Measurements from ENCODE around the gene CNOT3.
A peak's percentile ranks its signal among the peaks of the same experiment; 100 is the strongest.

The CNOT3 gene

GRCh38 chr19:54149021-54149812 is 11.7 kb downstream of the CNOT3 start:
- DNase-seq (ENCODE audit: low read depth in 1 of 2, low spot score in 1 of 2): no peak

- DNase-seq (ENCODE audit: low read depth in 1 of 2, low spot score in 1 of 2): no peak
Observed at GRCh38 chr19:54151362-54152035, 13.9 kb downstream of the CNOT3 start.

- DNase-seq (ENCODE audit: low read depth in 1 of 2, low spot score in 1 of 2): no peak
Observed at GRCh38 chr19:54152267-54152666, 14.7 kb downstream of the CNOT3 start.

- DNase-seq (ENCODE audit: low read depth in 1 of 2, low spot score in 1 of 2): no peak
Observed at GRCh38 chr19:54152878-54153524, 15.4 kb downstream of the CNOT3 start.

- DNase-seq (ENCODE audit: low read depth in 1 of 2, low spot score in 1 of 2): no peak
Observed at GRCh38 chr19:54153731-54154326, 16.3 kb downstream of the CNOT3 start.

GRCh38 chr19:54154603-54155345 is 17.2 kb downstream of the CNOT3 start:
- DNase-seq (ENCODE audit: low read depth in 1 of 2, low spot score in 1 of 2): no peak

GRCh38 chr19:54155694-54156093 is 18.1 kb downstream of the CNOT3 start:
- DNase-seq (ENCODE audit: low read depth in 1 of 2, low spot score in 1 of 2): no peak

GRCh38 chr19:54156490-54156889 is 18.9 kb downstream of the CNOT3 start:
- DNase-seq (ENCODE audit: low read depth in 1 of 2, low spot score in 1 of 2): no peak

GRCh38 chr19:54156953-54157352 is 19.4 kb downstream of the CNOT3 start:
- no peak for DNase-seq (ENCODE audit: low read depth in 1 of 2, low spot score in 1 of 2)

GRCh38 chr19:54158812-54159351 is 21.3 kb downstream of the CNOT3 start:
- no peak for DNase-seq (ENCODE audit: low read depth in 1 of 2, low spot score in 1 of 2)

- peak; percentile 86 to 100 for DNase-seq (ENCODE audit: low read depth in 1 of 2, low spot score in 1 of 2)
Observed at GRCh38 chr19:54159352-54160181, 22.0 kb downstream of the CNOT3 start, which contains the start of gene LENG1. Gene LENG1 (minus strand): TSS chr19:54159721. CDS start chr19:54159695, 26 bp downstream.

GRCh38 chr19:54160182-54160811 is 22.7 kb downstream of the CNOT3 start:
- DNase-seq (ENCODE audit: low read depth in 1 of 2, low spot score in 1 of 2): no peak

GRCh38 chr19:54160854-54161253 is 23.3 kb downstream of the CNOT3 start:
- no peak for DNase-seq (ENCODE audit: low read depth in 1 of 2, low spot score in 1 of 2)

GRCh38 chr19:54162241-54162805 is 24.8 kb downstream of the CNOT3 start:
- DNase-seq (ENCODE audit: low read depth in 1 of 2, low spot score in 1 of 2): peak; percentile 65 to 70

GRCh38 chr19:54162884-54163283 is 25.3 kb downstream of the CNOT3 start:
- DNase-seq (ENCODE audit: low read depth in 1 of 2, low spot score in 1 of 2): no peak

GRCh38 chr19:54164369-54165068 is 27.0 kb downstream of the CNOT3 start:
- DNase-seq (ENCODE audit: low read depth in 1 of 2, low spot score in 1 of 2): peak in 1 of 2 donors; percentile 25

- DNase-seq (ENCODE audit: low read depth in 1 of 2, low spot score in 1 of 2): no peak
Observed at GRCh38 chr19:54165222-54165621, 27.7 kb downstream of the CNOT3 start.

Data from activated CD4-positive, alpha-beta T cell treated with anti-CD3 and anti-CD28 coated beads, Interleukin-2, amount 50 U/mL, for 24 hours (primary cell).